HG03103 (cell line): ENCODE data around the gene LRRC75A.

Source experiments
- ATAC-seq: cut with Tn5 transposase; IDR thresholded peaks from one replicate; pipeline ENCODE4 v1.9.1; 2021; ENCODE audit warnings: low read depth; ENCODE audit not compliant: unreplicated experiment

The LRRC75A gene

DNA sequence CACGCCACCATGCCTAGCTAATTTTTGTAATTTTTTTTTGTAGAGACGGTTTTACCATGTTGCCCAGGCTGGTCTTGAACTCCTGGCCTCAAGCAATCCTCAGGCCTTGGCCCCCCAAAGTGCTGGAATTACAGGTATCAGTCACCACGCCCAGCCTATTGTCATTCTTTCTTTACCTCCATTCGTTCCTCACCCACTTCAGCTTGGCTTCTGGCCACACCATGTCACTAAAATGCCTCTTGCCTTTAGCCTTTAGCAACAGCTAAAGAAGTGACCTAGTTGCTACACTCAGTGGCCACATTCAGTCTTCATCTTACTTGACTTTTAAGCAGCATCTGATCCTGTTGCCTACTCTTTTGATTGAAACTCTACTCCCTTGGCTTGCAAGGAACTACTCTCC is 3.6 kb upstream of the LRRC75A start:
- ATAC-seq, result no peak

DNA sequence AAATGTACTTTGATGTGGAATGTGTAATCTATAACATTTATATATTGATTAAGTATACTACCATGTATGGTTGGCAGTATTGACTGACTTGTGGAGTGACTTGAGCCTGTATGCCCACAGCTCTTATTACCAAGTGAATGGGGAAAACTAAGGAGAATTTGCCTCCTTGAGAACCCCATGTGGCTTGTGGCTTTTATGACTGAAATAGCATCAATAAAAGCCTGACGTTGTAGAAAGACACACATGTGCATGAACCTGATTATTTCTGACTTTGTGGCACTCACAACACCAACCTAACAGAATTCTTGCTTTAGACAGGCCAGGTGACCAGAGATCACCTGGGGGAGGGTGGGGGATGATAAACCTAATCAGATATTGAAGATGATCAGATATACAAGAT is 2.1 kb upstream of the LRRC75A start:
- no peak for ATAC-seq

DNA sequence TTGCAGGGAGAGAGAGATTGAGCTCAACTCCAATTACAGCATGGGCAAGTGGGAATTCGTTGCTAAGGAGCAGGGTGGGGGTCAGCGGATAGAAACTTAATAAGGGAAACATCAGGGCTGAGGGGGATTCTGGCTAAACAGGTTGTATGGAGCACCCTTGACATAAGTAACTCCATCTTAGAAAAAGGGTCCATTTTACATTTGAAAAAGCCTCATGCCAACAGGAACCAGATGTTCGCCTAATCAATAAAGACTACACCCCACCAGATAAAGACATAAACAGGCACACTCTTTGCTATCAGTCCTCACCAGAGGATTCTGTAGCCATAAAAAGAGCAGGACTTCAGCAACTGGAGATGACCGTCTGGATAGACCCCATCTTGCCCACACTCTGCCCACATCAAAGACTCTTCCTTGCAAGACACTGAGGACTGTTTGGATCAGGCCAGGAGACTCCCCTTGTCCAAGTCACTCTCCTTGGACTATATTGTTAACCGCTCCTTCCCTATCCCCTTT is 1.6 kb upstream of the LRRC75A start:
- no peak for ATAC-seq

DNA sequence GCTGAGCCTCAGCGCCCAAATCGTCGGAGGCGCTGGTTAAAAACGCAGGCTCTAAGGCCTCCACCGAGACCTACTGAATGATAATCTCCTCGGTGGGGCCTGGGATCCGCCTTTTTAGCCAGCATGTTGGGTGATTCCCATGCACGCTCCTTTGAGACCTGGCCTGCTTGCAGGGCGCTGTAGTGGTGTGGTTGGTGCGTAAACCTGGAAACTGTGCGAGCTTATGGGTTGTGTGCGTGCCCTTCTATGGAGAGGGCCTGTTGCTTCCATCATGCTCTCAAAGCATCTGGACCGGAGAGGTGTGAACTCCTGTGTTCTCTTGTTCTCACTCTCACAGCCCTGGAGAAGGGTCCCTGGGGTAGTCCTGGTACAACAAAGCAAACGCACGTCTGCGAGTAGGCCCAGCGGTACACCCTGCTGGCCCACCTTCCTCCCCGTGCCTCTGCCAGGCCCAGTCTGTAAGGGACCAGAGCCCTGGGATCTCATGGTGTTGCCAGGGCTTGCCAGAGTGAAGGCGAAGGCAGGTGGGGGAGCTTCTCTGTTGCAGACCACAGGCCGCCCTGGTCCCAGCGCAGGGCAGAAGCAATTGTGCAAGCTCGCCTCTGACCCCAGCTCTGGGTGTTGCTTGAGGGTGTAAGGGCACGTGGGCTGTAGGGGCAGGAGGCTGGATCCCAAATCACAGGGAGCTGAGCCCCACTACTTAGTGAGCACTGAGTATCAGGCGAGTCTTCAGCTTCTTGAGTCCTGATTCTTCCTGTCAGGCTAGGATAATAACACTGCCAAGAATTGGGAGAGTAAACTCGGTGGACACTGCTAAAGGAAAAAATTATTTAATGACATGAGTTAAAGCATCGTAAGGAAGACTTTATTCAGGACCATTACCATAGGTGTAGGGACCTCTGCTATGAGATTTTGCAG is 879 bp upstream of the LRRC75A start:
- no peak for ATAC-seq

DNA sequence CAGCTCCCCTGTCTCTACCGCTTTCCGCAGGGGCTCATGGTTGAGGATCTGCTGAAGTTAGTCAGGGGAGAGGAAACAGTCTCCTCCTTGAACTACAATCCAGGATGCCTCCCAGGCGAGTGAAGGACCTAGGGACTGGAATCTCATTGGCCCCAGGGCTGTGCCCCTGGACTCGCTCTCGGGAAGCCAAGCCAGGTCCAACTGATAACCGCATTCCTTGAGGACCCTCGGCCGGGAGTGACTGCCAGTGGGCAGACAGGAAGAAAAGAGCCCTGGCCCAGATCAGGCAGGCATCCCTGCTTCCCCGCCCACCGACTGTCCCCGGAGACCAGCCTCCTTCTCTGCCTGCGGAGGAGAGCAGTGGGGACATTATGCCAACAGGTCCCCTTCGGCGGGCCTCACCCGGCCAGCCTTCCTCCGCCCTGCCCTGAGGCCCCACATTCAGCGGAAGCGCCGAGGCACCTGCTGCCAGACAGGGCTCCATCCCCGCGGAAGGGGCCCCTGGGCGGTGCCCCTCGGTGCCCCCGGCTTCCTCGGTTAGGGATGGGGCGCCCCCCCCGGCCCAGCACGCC is 776 bp downstream of the LRRC75A start:
- ATAC-seq, result no peak

DNA sequence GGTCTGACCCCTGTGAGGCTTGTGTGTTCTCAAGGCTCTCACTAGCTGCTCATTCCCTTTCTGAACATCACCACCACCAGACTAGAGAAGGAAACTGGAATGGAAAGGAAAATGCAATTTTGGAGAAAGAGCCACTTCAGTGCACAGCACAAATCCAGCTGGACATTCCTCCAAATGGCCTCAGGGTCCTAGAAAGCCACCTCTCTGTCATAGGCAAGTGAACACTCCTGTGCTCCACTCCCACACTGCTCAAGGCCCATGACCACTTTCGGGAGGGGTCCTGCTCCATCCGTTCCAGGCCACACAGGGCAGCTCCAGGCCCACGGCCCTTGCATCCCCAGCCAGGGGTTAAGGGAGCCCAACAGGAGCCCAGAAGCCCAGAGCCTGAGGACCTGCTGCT is 2.6 kb downstream of the LRRC75A start:
- ATAC-seq, result no peak

DNA sequence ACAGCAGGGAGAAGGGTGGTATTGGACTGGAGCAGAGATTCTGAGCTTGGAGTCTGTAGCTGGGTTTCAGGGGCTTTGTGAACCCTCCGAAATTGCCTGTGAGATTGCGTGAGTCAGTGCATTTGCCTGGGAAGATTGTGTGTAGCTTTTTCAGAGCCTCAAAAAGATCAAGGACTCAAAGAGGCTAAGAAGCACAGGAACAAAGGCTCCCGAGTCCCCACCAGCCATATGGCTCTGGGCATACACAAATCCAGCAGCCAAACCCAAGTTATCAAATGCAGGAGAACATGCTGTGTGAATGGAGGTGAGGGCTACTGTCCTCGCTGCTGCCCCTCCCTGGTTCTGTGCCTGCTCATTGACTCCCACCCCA is 3.0 kb downstream of the LRRC75A start:
- ATAC-seq, result no peak

DNA sequence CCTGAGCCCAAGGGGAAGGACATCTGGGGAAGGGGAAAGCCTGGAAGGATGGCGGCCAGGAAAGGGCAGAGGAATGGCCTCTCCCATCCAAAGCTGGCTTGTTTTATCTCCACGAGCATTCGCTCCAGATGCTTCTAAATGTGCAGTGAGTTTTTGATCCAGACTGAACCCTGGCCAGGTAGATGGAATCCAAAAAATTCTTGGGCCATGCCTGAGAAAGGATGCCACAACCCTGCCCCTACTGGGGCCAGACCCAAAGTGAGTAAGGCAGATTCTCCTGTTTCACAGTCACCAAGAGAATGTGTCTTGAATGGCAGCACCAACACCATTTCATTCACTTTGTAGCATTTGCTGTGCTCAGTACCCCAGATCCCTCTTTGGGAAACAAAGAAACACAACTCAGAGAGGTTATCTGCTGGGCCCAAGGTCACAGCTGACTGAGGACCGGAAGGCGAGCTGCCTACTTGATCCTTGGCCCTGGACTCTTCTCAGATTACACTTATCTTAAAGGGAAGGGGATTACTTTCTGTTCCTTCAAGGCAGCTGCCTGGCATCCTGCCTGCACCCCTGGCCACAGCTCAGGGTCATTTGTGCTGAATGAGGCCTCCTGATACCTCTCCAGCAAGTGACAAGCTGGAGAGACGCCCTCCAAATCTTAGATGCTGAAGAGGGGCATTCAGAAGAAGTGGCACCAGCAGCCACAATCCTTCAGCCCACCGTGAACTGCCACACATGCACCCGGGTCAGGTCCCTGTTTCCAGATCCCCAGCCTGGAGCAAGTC is 3.6 kb downstream of the LRRC75A start:
- ATAC-seq, result no peak

DNA sequence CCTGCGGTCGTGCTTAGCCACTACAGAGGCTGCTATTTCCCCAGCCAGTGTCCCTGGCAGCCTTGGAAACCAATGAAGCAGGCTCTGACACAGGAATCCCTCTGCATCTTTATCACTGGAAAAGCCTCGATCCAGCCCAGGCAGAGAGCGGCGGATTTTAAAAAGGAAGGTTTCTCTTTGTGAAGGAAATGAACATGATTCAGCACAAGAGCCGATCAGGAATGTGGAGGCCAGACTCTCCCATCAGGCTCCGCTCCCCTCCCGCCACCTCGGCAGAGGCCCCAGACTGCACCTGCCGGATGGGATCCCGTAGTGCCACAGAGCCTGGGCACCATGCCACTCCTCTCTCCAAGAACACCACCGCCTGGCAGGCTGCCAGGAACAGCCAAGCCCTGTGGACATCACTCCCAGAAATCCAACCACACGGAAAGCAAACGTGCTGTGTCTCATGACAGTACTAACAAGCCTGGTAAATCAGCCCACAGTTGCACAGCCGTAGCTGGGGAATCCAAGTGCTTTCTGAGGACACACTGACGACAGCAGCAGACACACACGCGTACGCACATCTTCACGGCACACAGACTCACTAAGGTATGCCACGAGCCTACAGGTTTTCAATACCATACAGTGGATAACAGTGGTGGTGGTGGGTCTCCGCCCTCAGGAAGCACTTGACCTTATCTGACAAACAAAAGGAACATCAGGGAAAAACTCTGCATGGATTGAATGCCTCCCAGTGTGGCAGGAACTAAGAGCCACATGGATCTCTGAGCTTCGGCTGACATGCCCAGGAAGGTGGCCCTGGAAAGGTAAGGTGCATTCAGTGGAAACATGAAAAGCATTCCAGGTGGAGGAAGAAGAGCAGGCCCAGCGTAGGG is 5.4 kb downstream of the LRRC75A start:
- ATAC-seq, result no peak

DNA sequence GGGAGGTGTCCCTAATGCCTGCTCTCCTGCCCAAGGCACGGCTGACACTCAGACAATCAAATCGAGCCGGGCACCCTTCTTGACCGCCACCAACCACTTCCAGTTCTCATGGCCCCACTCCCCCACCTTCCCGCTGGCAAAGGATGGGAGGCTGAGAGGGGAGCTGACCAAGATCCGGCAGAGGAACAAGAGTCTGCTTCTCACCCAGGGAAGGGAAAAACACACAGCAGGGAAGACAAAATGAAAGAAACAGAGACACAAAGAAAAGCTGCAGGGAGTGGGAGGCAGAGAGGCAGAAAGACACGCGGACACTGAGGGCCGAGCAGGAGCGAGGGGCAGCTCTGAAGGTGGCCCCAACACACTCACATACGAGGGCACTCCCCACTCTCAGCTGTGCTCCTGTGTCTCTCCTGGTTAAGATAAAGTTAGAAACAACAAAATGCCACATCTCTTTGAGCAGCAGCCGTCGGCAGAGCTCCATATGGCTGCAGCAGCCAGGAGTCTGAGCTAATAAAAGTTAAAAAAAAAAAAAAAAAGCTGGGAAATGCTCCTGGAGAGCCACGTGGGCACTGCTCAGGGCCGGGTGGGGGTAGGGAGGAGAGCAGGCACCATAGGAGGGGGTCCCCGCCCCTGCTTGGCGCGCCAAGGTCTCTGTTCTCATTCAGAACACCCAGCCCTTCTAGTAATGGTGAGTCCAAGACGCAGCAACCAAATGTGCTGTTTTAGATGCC is 7.4 kb downstream of the LRRC75A start:
- no peak for ATAC-seq

DNA sequence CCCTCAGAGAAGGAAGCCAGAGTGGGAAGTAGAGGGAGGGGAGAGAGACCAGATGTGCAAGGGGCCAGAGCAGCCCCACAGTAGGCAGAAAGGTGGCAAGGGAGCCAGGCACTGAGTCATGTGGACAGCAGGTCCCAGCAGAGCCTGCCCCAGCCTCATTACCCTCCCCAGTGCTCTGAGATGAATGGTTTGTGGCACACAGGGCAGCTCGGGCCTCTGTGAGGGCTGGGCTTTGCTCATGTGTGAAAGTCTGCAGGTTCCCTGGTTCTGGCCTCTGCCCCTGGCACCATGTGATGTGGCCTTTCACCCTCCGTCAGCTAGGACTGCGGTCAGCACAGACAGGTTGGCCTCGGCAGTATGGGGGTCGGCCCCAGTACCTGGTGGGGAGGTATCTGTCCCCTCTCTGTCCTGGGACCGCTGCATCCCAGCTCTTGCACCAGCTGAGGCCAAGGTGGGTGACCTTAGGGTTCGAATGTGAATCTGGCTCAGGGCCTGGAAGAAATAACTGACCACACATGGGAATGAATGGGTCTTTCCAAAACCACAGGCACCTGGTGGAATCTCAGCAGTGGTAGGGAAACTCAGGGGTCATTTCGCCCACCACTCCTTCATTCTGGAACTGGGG is 8.9 kb downstream of the LRRC75A start:
- ATAC-seq, result no peak

DNA sequence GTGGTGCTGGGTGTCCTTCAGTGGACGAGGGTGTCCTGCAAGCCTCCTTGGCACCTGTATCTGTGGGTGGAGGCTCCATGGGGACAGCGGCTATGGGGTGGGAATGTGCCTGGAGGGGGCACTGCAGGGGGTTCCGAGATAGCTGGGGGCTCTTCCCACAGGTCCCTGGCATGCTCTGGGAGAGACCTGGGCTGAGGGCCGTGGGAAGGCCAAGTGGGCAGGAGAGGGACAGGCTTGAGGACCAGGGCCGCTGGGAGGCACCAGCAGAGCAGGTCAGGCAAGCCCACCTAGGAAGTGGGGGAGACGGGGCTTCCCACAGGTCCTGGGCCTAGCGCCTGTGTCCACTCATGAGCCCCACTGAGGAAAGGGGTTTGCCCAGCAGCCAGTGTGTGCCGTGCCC is 9.7 kb downstream of the LRRC75A start:
- ATAC-seq, result no peak

DNA sequence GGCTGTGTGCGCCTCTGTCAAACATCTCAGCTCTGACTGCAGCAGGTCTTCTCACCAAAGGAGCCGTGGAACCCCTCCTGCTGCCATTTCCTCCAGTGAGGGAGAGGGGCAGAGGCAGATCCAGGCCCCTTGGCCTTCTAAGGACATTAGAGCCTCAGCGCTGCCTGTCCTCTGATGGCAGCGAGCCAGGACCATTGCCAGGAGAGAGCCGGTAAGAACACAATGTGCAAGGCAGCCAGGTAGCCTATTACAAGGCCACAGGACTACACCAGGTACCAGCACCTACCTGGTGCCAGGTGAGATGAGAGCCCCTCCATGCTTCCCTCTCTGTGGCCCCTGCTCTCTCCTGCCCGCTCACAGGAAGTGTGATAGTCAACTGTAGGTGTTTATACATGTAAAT is 11.0 kb downstream of the LRRC75A start:
- no peak for ATAC-seq

DNA sequence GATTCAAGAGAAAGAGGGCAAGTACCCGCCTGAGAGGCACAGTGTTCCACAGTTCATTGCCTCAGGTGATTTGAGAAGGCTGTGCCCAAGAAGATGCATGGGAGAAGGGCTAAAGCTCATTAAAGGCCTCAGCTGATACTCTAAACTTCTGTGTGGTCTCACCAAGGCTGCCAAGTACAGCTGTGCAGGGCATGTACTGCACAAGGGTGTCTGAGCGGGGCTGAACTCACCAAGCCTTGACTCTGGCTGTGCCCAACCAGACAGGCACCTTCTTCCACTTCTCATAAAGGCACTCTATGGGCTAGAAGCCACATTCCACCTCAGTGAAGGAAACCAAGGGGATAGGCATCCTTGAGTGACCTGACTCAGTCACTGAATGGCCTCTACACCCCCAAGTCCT is 12.7 kb downstream of the LRRC75A start:
- ATAC-seq, result no peak

DNA sequence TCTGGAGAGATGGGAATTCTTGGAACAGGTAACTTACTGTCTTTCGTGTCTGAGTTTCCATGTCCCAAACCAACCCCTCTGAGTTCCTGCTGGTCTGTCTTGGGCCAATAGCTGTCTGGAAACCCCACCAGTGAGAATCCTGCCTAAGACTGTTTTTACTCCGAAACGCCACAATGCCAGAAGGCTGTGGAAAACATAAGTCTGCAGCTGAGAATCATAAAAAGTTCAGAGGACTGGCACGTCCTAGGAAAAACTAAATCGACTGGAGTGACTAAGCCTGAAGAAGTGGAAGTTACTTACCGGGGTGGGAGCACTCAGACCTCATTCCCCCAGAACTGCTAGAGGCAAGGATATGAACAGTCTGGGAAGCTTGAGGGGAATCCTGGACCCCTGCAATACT is 13.3 kb downstream of the LRRC75A start:
- ATAC-seq, result no peak

DNA sequence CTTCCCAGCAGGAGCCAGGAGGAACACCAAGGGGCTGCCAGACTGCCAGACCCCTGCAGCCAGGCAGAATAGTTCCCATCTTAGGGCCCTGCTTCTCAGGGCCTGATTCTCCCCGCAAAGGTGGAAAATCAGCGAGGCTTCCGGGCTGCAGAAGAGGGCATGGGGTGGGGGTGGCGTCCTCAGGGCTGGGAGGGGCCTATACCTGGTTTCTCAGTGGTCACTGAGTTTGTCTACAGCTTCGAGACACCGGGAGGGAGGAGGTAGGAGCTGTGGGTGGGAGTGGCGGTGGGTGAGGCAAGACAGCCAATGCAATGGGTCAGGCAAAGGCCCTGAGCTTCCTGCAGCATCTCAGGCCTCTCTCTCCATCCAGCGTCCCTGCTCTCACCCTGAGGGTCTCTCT is 14.3 kb downstream of the LRRC75A start:
- no peak for ATAC-seq

DNA sequence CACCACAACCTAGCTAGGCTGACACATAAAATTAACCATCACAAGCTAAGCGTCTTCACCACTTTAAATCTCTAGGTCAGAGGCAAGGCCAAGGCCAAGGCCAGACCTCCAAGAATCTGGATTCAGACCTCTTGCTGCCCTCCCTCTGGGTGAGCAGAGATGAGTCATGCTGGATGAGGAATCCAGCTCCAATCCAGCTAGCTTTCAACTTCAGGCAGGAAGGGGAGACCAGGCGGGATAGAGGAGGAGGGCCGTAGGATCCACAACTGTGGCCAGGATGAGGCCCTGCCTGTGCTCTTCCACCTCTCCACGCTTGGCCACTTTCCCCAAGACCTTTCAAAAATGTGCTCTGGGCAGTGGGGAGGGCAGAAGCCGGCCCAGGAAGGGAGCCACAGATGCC is 14.7 kb downstream of the LRRC75A start:
- no peak for ATAC-seq

DNA sequence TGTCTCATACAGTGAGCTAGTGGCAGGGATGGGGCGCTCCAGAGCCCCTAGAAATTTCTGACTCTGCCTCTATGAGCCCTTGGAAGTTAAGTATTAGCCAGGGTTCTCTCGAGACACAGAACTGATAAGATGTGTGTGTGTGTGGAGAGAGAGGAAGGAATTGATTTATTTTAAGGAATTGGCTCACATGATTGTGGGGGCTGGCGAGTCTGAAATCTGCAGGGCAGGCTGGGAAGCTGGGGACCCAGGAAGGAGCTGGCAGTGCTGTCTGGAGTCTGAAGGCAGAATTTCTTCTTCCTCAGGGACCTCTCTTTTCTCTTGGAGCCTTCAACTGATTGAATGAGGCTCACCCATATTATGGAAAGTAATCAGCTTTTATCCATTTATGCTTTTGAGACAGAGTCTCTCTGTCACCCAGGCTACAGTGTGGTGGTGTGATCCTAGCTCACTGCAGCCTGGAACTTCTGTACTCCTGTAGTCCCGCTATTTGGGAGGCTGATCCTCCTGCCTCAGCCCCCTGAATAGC is 16.8 kb downstream of the LRRC75A start:
- ATAC-seq, result no peak
